Stimulated activated effector memory CD8-positive, alpha-beta T cell treated with anti-CD3 and anti-CD28 coated beads, Interleukin-12 subunit alpha, Interleukin-12 subunit beta, amount 100 ng/mL, for 72 hours (primary cell): ENCODE data around the gene ARPC3.
"Not testable (repeated sequence)": the region's sequence is repeated elsewhere in the genome, so short reads cannot be mapped to it uniquely, and the experiment has no call there.

Experiments used
- ATAC-seq: fragments of 150-1000 bp; cut with Tn5 transposase; 2 replicates; pipeline ENCODE4 v1.10.0; 2021
- DNase-seq, 2 donors: peaks; one replicate each; pipeline ENCODE4 v3.0.0; 2021 to 2022; ENCODE audit warnings: low spot score in 2 of 2
- H3K27ac Mint-ChIP-seq: one replicate; pipeline ENCODE4 v1.8.0; 2022; ENCODE audit warnings: mild to moderate bottlenecking, mixed read lengths
- H3K36me3 Mint-ChIP-seq: one replicate; pipeline ENCODE4 v1.8.0; 2022; ENCODE audit warnings: mild to moderate bottlenecking, mixed read lengths
- H3K4me1 Mint-ChIP-seq: one replicate; pipeline ENCODE4 v1.8.0; 2022; ENCODE audit warnings: mixed read lengths
- H3K4me3 Mint-ChIP-seq: one replicate; pipeline ENCODE4 v1.8.0; 2022; ENCODE audit warnings: mild to moderate bottlenecking, mixed read lengths
- H3K9me3 Mint-ChIP-seq: one replicate; pipeline ENCODE4 v1.8.0; 2022; ENCODE audit warnings: mixed read lengths

ARPC3 gene

GRCh38 chr12:110449799-110450497 lies at the start of gene ARPC3:
TSS of gene ARPC3 (minus strand) at chr12:110450337. CDS start at chr12:110450260, 77 bp downstream.
- peaks cover 47% of the 10 kb centered on the region for H3K4me1 Mint-ChIP-seq
- H3K9me3 Mint-ChIP-seq, result no peaks in the 10 kb centered on the region
- DNase-seq, result peak; percentile 81 to 95
- H3K36me3 Mint-ChIP-seq, result peaks cover 82% of the 10 kb centered on the region
- H3K27ac Mint-ChIP-seq, result peak within 1 kb of the TSS; percentile 100
- ATAC-seq, result peak; percentile 99
- peak within 1 kb of the TSS; percentile 100 for H3K4me3 Mint-ChIP-seq

GRCh38 chr12:110498984-110499706 lies 49.0 kb upstream of the ARPC3 start:
- no peak for DNase-seq
- H3K36me3 Mint-ChIP-seq, result peaks cover 85% of the 10 kb centered on the region
- no peaks in the 10 kb centered on the region for H3K9me3 Mint-ChIP-seq
- peak overlapping the region; percentile 92 for H3K4me3 Mint-ChIP-seq
- H3K4me1 Mint-ChIP-seq, result peaks cover 26% of the 10 kb centered on the region
- peak overlapping the region; percentile 71 for H3K27ac Mint-ChIP-seq
- no peak for ATAC-seq

- H3K4me3 Mint-ChIP-seq, result no peak overlapping the region
- ATAC-seq, result no peak
Measured at GRCh38 chr12:110475426-110475825, 25.3 kb upstream of the ARPC3 start.

GRCh38 chr12:110468214-110469048 lies 18.3 kb upstream of the ARPC3 start, which contains the start of the genes FAM216A and GPN3:
TSS of gene FAM216A (plus strand) at chr12:110468845. CDS start at chr12:110468876, 31 bp downstream.
TSS of gene GPN3 (minus strand) at chr12:110468257. CDS start at chr12:110468203, 54 bp downstream.
- Mint-ChIP-seq H3K36me3 (peaks cover 73% of the 10 kb centered on the region), H3K4me1 (peaks cover 32% of the 10 kb centered on the region), H3K27ac (peak within 1 kb of the TSS; percentile 95), H3K9me3 (no peaks in the 10 kb centered on the region), H3K4me3 (peak within 1 kb of the TSS; percentile 92)
- peak; percentile 87 to 99 for DNase-seq
- peak; percentile 89 for ATAC-seq

More at GRCh38 chr12:110475426-110475825, 25.3 kb upstream of the ARPC3 start:
- H3K36me3 Mint-ChIP-seq, result peaks cover 95% of the 10 kb centered on the region
- no peak for DNase-seq
- H3K4me1 Mint-ChIP-seq, result peaks cover 5% of the 10 kb centered on the region
- no peaks in the 10 kb centered on the region for H3K9me3 Mint-ChIP-seq
- H3K27ac Mint-ChIP-seq, result no peak overlapping the region

- H3K4me1 Mint-ChIP-seq, result peaks cover 32% of the 10 kb centered on the region
- ATAC-seq (no peak), DNase-seq (no peak)
- peaks cover 73% of the 10 kb centered on the region for H3K36me3 Mint-ChIP-seq
- peak overlapping the region; percentile 92 for H3K4me3 Mint-ChIP-seq
- no peaks in the 10 kb centered on the region for H3K9me3 Mint-ChIP-seq
- H3K27ac Mint-ChIP-seq, result peak overlapping the region; percentile 95
Measured at GRCh38 chr12:110467847-110468213, 17.7 kb upstream of the ARPC3 start.

- ATAC-seq, result no peak
- H3K4me1 Mint-ChIP-seq, result peaks cover 39% of the 10 kb centered on the region
- no peak for DNase-seq
- H3K4me3 Mint-ChIP-seq, result peak overlapping the region; percentile 92
- H3K27ac Mint-ChIP-seq, result peak overlapping the region; percentile 37
- H3K9me3 Mint-ChIP-seq, result no peaks in the 10 kb centered on the region
- H3K36me3 Mint-ChIP-seq, result peaks cover 68% of the 10 kb centered on the region
Measured at GRCh38 chr12:110466791-110467190, 16.7 kb upstream of the ARPC3 start.

- ATAC-seq, H3K4me3 Mint-ChIP-seq, H3K27ac Mint-ChIP-seq, DNase-seq, H3K9me3 Mint-ChIP-seq: not testable (repeated sequence)
- peaks cover 68% of the 10 kb centered on the region for H3K36me3 Mint-ChIP-seq
- peaks cover 39% of the 10 kb centered on the region for H3K4me1 Mint-ChIP-seq
Measured at GRCh38 chr12:110465765-110466164, 15.6 kb upstream of the ARPC3 start.

GRCh38 chr12:110465024-110465423 lies 14.9 kb upstream of the ARPC3 start:
- no peak for ATAC-seq
- H3K27ac Mint-ChIP-seq, result no peak overlapping the region

GRCh38 chr12:110461189-110461588 lies 11.1 kb upstream of the ARPC3 start:
- H3K9me3 Mint-ChIP-seq, H3K4me1 Mint-ChIP-seq, H3K4me3 Mint-ChIP-seq, ATAC-seq, DNase-seq: not testable (repeated sequence)
- Mint-ChIP-seq H3K36me3 (peaks cover 84% of the 10 kb centered on the region), H3K27ac (peak overlapping the region; percentile 39)

More at GRCh38 chr12:110465024-110465423, 14.9 kb upstream of the ARPC3 start:
- Mint-ChIP-seq H3K4me1 (peaks cover 38% of the 10 kb centered on the region), H3K9me3 (no peaks in the 10 kb centered on the region), H3K4me3 (no peak overlapping the region), H3K36me3 (peaks cover 68% of the 10 kb centered on the region)
- DNase-seq, result no peak

GRCh38 chr12:110458756-110459155 lies 8.6 kb upstream of the ARPC3 start:
- Mint-ChIP-seq H3K4me1 (peaks cover 7% of the 10 kb centered on the region), H3K9me3 (no peaks in the 10 kb centered on the region), H3K36me3 (peaks cover 91% of the 10 kb centered on the region), H3K4me3 (no peak overlapping the region), H3K27ac (peak overlapping the region; percentile 4)
- no peak for DNase-seq
- ATAC-seq, result no peak

GRCh38 chr12:110453569-110454296 lies 3.6 kb upstream of the ARPC3 start:
- Mint-ChIP-seq H3K36me3 (peaks cover 82% of the 10 kb centered on the region), H3K9me3 (no peaks in the 10 kb centered on the region), H3K4me3 (no peak overlapping the region), H3K27ac (no peak overlapping the region), H3K4me1 (peaks cover 23% of the 10 kb centered on the region)
- DNase-seq, result no peak
- ATAC-seq, result no peak

GRCh38 chr12:110451263-110451662 lies 1.1 kb upstream of the ARPC3 start:
- H3K4me1 Mint-ChIP-seq, result peaks cover 41% of the 10 kb centered on the region
- H3K9me3 Mint-ChIP-seq, result no peaks in the 10 kb centered on the region
- ATAC-seq (no peak), DNase-seq (no peak)
- peak overlapping the region; percentile 100 for H3K4me3 Mint-ChIP-seq
- H3K36me3 Mint-ChIP-seq, result peaks cover 82% of the 10 kb centered on the region
- peak overlapping the region; percentile 100 for H3K27ac Mint-ChIP-seq

- no peak for ATAC-seq
- Mint-ChIP-seq H3K27ac (no peak overlapping the region), H3K9me3 (no peaks in the 10 kb centered on the region), H3K4me3 (no peak overlapping the region), H3K4me1 (peaks cover 35% of the 10 kb centered on the region), H3K36me3 (peaks cover 100% of the 10 kb centered on the region)
- no peak for DNase-seq
Measured at GRCh38 chr12:110444455-110444854, 5.7 kb downstream of the ARPC3 start.

GRCh38 chr12:110436231-110436630 lies 13.9 kb downstream of the ARPC3 start:
- H3K27ac Mint-ChIP-seq, result no peak overlapping the region

More at GRCh38 chr12:110436231-110436630, 13.9 kb downstream of the ARPC3 start:
- Mint-ChIP-seq H3K4me1 (no peaks in the 10 kb centered on the region), H3K36me3 (peaks cover 93% of the 10 kb centered on the region), H3K4me3 (no peak overlapping the region), H3K9me3 (no peaks in the 10 kb centered on the region)
- no peak for DNase-seq
- ATAC-seq, result no peak
